COLO668 (cell line): ENCODE measurements around the gene ARPP19.
"Not testable (repeated sequence)": the region's sequence is repeated elsewhere in the genome, so short reads cannot be mapped to it uniquely, and the experiment has no call there.

ENCODE experiments used
- DNase-seq: peaks from one replicate; lab custom pipeline; 2025; ENCODE audit not compliant: unreplicated experiment; lab: John Stamatoyannopoulos, UW

Gene ARPP19

GRCh38 chr15:52515343-52515742 lies 53.5 kb downstream of the ARPP19 start:
- DNase-seq: no peak

GRCh38 chr15:52514482-52514881 lies 54.3 kb downstream of the ARPP19 start:
- DNase-seq: no peak

DNA sequence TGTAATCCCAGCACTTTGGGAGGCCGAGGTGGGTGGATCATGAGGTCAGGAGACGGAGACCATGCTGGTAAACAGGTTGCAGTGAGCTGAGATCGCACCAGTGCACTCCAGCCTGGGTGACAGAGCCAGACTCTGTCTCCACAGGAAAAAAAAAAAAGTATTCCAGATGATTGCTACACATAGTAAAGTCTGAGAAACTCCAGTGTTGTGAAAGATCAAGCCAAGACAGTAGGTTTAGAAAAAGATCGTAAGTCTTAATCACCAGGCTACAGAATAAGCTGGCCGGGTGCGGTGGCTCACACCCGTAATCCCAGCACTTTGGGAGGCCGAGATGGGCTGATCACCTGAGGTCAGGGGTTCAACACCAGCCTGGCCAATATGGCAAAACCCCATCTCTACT lies 56.0 kb downstream of the ARPP19 start:
- not testable (repeated sequence) for DNase-seq

DNA sequence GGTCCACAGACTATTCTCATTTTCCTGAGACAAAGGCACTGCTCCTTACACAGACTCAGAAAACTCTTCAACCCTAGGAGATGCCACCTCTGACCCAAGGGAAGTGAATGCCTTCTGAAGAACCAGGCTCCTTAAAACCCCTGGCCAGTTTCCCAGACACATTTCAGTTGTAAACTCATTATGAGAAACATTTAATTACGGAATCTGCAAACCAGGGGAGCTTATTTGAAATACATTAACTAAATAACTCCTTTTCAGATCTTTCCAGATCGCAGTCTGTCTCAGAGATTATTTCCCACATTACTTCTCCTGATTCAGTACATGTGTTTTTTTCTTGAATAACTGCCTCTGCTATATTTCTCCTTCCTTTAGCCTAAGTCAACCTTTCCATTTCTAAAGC lies 57.7 kb downstream of the ARPP19 start:
- no peak for DNase-seq

GRCh38 chr15:52509500-52510245 lies 59.2 kb downstream of the ARPP19 start:
- DNase-seq: no peak

- no peak for DNase-seq
Measured at GRCh38 chr15:52506549-52506948, 62.3 kb downstream of the ARPP19 start.

GRCh38 chr15:52505151-52505550 lies 63.7 kb downstream of the ARPP19 start:
- no peak for DNase-seq

- DNase-seq: no peak
Measured at GRCh38 chr15:52503788-52504496, 64.9 kb downstream of the ARPP19 start.

DNA sequence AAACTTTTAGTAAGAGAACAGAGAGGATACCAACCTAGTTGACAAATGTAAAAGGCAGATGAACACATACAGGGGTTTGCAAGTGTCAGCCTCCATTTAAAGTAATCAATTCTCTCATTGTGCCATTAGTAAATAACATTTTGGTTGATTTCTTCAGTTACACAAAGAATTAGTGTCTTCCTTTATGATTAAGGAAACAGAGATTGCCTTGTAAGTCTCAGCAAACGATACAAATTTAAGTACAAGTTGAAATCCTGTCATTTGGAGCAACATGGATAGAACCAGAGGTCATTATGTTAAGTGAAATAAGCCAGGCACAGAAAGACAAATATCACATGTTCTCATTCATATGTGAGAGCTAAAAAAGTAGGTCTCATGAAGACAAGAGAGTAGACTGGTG lies 66.2 kb downstream of the ARPP19 start:
- no peak for DNase-seq

DNA sequence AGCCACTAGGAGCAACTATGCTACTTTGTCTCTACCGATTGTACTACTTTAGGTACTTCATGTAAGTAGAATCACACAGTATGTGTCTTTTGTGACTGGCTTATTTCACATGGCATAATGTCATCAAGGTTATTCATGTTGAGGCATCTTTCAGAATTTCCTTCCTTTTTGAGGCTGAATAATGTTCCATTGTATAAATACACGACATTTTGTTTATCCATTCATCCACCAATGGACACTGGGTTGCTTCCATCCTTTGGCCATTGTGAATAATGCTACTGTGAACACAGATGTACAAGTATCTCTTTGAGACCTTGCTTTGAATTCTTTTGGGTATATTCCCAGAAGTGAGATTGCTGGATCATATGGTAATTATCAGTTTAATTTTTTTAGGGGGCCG lies 69.3 kb downstream of the ARPP19 start:
- no peak for DNase-seq

- DNase-seq: no peak
Measured at GRCh38 chr15:52498706-52499105, 70.1 kb downstream of the ARPP19 start.
